Muscle of leg (tissue), 11 donors: ENCODE measurements around the gene PRKCE. TPM values are rescaled to one million over a fixed set of nuclear protein-coding genes. Genes with fewer than 3 reads are reported as not detected.

Experiments
- DNase-seq: peaks from one replicate; pipeline ENCODE4 v3.0.0; 2013
- H3K27ac ChIP-seq: one replicate; pipeline ENCODE4 v1.5.1; 2013; ENCODE audit warnings: mild to moderate bottlenecking, low read length, control low read depth
- H3K27me3 ChIP-seq: one replicate; pipeline ENCODE4 v1.6.1; 2013; ENCODE audit warnings: low read length; ENCODE audit not compliant: control insufficient read depth, insufficient read depth
- H3K36me3 ChIP-seq: one replicate; pipeline ENCODE4 v1.6.1; 2013; ENCODE audit warnings: low read length; ENCODE audit not compliant: control insufficient read depth, insufficient read depth
- H3K4me1 ChIP-seq: one replicate; pipeline ENCODE4 v1.6.1; 2013; ENCODE audit warnings: low read length; ENCODE audit not compliant: control insufficient read depth, insufficient read depth
- H3K4me3 ChIP-seq: one replicate; pipeline ENCODE4 v1.5.1; 2013; ENCODE audit warnings: low read length, control low read depth
- H3K9me3 ChIP-seq: replicated peaks from 2 replicates; pipeline ENCODE4 v1.6.1; 2013; ENCODE audit warnings: low read depth, low read length; ENCODE audit not compliant: control insufficient read depth
- WGBS: methylation state at CpG from one replicate; pipeline ENCODE4 v1.1.5; 2013; ENCODE audit warnings: missing lambda C conversion rate; ENCODE audit not compliant: insufficient coverage; 5-methylcytosine and 5-hydroxymethylcytosine counted together
- polyA plus RNA-seq, 8 donors: library from polyadenylated mRNA; unstranded; fragments of 120-200 nt; gene quantifications; one replicate each; pipeline versions ENCODE4 v1.2.1 to v1.2.3, GENCODE V29; 2013; ENCODE audit warnings: inconsistent platforms in 1 of 8, low replicate concordance in 1 of 8; ENCODE audit not compliant: insufficient read length in 8 of 8, insufficient read depth in 1 of 8
- total RNA-seq: library from RNA; stranded (reverse); fragments of 120-200 nt; gene quantifications from one replicate; pipeline ENCODE4 v1.2.4, GENCODE V29; 2013

The PRKCE gene
- total and polyA plus RNA-seq, 9 donors = 3.5 to 8.6 (median 6.3) TPM

- Histone ChIP-seq H3K4me1 (peaks cover 15% of the 10 kb centered on the region), H3K36me3 (no peaks in the 10 kb centered on the region), H3K9me3 (no peaks in the 10 kb centered on the region), H3K4me3 (no peak overlapping the region), H3K27ac (no peak overlapping the region), H3K27me3 (peaks cover 3% of the 10 kb centered on the region)
- WGBS = 74% methylated on average over 4 of the region's 9 CpGs
- DNase-seq = no peak
These were observed 505.8 kb downstream of the PRKCE start for GRCh38 chr2:46157072-46157965.

- Histone ChIP-seq H3K27ac (no peak overlapping the region), H3K27me3 (peaks cover 3% of the 10 kb centered on the region), H3K4me1 (peaks cover 16% of the 10 kb centered on the region), H3K4me3 (no peak overlapping the region), H3K9me3 (no peaks in the 10 kb centered on the region), H3K36me3 (no peaks in the 10 kb centered on the region)
- DNase-seq = no peak
- no CpG with 5 or more reads among the region's 1 CpG for whole genome bisulfite sequencing
These were observed 506.5 kb downstream of the PRKCE start for GRCh38 chr2:46157966-46158310.

GRCh38 chr2:46158661-46159060, 507.2 kb downstream of the PRKCE start:
- WGBS = no CpG with 5 or more reads among the region's 4 CpGs
- no peaks in the 10 kb centered on the region for H3K9me3 ChIP-seq
- H3K4me3 ChIP-seq = no peak overlapping the region
- peaks cover 18% of the 10 kb centered on the region for H3K4me1 ChIP-seq
- no peak for DNase-seq
- H3K27me3 ChIP-seq = peaks cover 3% of the 10 kb centered on the region
- H3K27ac ChIP-seq = no peak overlapping the region
- no peaks in the 10 kb centered on the region for H3K36me3 ChIP-seq

GRCh38 chr2:46160326-46160725, 508.9 kb downstream of the PRKCE start:
- Histone ChIP-seq H3K36me3 (no peaks in the 10 kb centered on the region), H3K4me3 (no peak overlapping the region), H3K27ac (no peak overlapping the region), H3K4me1 (peaks cover 34% of the 10 kb centered on the region), H3K9me3 (no peaks in the 10 kb centered on the region), H3K27me3 (peaks cover under 1% of the 10 kb centered on the region)
- WGBS = 51% methylated on average over 6 of the region's 6 CpGs
- DNase-seq = no peak

GRCh38 chr2:46161315-46161714, 509.8 kb downstream of the PRKCE start:
- no peak overlapping the region for H3K27ac ChIP-seq
- WGBS = 36% methylated on average over 1 of the region's 4 CpGs
- no peaks in the 10 kb centered on the region for H3K27me3 ChIP-seq
- H3K36me3 ChIP-seq = no peaks in the 10 kb centered on the region
- no peaks in the 10 kb centered on the region for H3K9me3 ChIP-seq
- H3K4me3 ChIP-seq = no peak overlapping the region
- no peak for DNase-seq
- H3K4me1 ChIP-seq = peaks cover 35% of the 10 kb centered on the region

- peaks cover 35% of the 10 kb centered on the region for H3K4me1 ChIP-seq
- H3K4me3 ChIP-seq = no peak overlapping the region
- no peaks in the 10 kb centered on the region for H3K27me3 ChIP-seq
- peak overlapping the region; percentile 49 for H3K27ac ChIP-seq
- no peaks in the 10 kb centered on the region for H3K36me3 ChIP-seq
- 44% methylated on average over 3 of the region's 3 CpGs for WGBS
- DNase-seq = no peak
- H3K9me3 ChIP-seq = no peaks in the 10 kb centered on the region
These were observed 510.4 kb downstream of the PRKCE start for GRCh38 chr2:46161911-46162310.

- Histone ChIP-seq H3K36me3 (no peaks in the 10 kb centered on the region), H3K4me3 (no peak overlapping the region), H3K4me1 (peaks cover 35% of the 10 kb centered on the region), H3K27me3 (no peaks in the 10 kb centered on the region), H3K9me3 (no peaks in the 10 kb centered on the region), H3K27ac (peak overlapping the region; percentile 49)
- WGBS = 91% methylated on average over 3 of the region's 11 CpGs
- DNase-seq = peak; percentile 76
These were observed 511.0 kb downstream of the PRKCE start for GRCh38 chr2:46162329-46163097.

- Histone ChIP-seq H3K4me1 (peaks cover 35% of the 10 kb centered on the region), H3K36me3 (no peaks in the 10 kb centered on the region), H3K9me3 (no peaks in the 10 kb centered on the region), H3K4me3 (no peak overlapping the region), H3K27ac (no peak overlapping the region), H3K27me3 (no peaks in the 10 kb centered on the region)
- WGBS = 100% methylated on average over 1 of the region's 3 CpGs
- no peak for DNase-seq
These were observed 511.6 kb downstream of the PRKCE start for GRCh38 chr2:46163098-46163430.

- H3K4me3 ChIP-seq = no peak overlapping the region
- no peaks in the 10 kb centered on the region for H3K36me3 ChIP-seq
- no peak for DNase-seq
- no peak overlapping the region for H3K27ac ChIP-seq
- 64% methylated on average over 7 of the region's 8 CpGs for WGBS
- peaks cover 35% of the 10 kb centered on the region for H3K4me1 ChIP-seq
- H3K9me3 ChIP-seq = no peaks in the 10 kb centered on the region
- H3K27me3 ChIP-seq = no peaks in the 10 kb centered on the region
These were observed 512.5 kb downstream of the PRKCE start for GRCh38 chr2:46163804-46164528.
